ENCODE results near the gene C10orf90.

Gene C10orf90

DNA sequence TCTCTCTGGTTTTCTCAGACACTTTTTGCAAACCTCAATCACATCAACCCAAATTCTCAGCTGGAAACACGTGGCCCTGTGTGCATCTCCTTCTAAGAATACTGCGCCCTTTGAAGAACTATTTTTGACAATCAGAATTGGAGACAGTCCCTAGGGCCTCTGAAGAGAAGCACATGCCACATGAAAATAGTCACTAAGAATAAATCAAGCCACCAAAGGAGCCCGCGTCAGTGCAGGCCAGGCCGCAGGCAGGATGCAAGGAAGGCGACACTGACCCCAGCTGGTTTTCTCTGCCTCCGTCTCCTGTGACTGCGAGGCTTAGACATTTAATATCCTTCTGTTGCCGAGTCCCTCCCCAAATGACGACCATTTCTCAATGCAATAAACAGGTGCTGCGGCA, 194.2 kb downstream of the C10orf90 start:
- Histone ChIP-seq H3K9me3 (ENCODE audit: insufficient read depth, low read depth, low read length) (peaks cover 3% of the 10 kb centered on the region; the same call in 1 of the 2 replicates), H3K9me2 (replicated peaks; ENCODE audit: low read depth, low read length) (no peaks in the 10 kb centered on the region), H3K27me3 (ENCODE audit: insufficient read depth, low read length, poor library complexity, severe bottlenecking) (no peaks in the 10 kb centered on the region), H3K4me3 (ENCODE audit: low read length, poor library complexity, severe bottlenecking) (no peak overlapping the region), H3K79me2 (ENCODE audit: insufficient read depth, low read length) (no peaks in the 10 kb centered on the region), H3F3A (ENCODE audit: low read depth) (no peaks in the 10 kb centered on the region), H3K4me1 (ENCODE audit: insufficient read depth, low read length, poor library complexity, severe bottlenecking) (no peaks in the 10 kb centered on the region), H2AFZ (ENCODE audit: low read length) (no peak overlapping the region), H3K4me2 (ENCODE audit: low read depth, low read length, poor library complexity, severe bottlenecking) (no peak overlapping the region), H3K9ac (ENCODE audit: low read depth, low read length, poor library complexity, severe bottlenecking) (no peak overlapping the region), H4K20me1 (ENCODE audit: insufficient read depth, low read length, poor library complexity, severe bottlenecking) (no peaks in the 10 kb centered on the region), H3K36me3 (ENCODE audit: insufficient read depth, low read length) (no peaks in the 10 kb centered on the region)
- no peak for TF ChIP-seq EZH2phosphoT487 (IDR thresholded peaks at IDR 0.05; ENCODE audit: borderline replicate concordance)
- TF ChIP-seq, protein P1, sequence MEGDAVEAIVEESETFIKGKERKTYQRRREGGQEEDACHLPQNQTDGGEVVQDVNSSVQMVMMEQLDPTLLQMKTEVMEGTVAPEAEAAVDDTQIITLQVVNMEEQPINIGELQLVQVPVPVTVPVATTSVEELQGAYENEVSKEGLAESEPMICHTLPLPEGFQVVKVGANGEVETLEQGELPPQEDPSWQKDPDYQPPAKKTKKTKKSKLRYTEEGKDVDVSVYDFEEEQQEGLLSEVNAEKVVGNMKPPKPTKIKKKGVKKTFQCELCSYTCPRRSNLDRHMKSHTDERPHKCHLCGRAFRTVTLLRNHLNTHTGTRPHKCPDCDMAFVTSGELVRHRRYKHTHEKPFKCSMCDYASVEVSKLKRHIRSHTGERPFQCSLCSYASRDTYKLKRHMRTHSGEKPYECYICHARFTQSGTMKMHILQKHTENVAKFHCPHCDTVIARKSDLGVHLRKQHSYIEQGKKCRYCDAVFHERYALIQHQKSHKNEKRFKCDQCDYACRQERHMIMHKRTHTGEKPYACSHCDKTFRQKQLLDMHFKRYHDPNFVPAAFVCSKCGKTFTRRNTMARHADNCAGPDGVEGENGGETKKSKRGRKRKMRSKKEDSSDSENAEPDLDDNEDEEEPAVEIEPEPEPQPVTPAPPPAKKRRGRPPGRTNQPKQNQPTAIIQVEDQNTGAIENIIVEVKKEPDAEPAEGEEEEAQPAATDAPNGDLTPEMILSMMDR (conservative IDR thresholded peaks at IDR 0.05; ENCODE audit: low read length): no peak

DNA sequence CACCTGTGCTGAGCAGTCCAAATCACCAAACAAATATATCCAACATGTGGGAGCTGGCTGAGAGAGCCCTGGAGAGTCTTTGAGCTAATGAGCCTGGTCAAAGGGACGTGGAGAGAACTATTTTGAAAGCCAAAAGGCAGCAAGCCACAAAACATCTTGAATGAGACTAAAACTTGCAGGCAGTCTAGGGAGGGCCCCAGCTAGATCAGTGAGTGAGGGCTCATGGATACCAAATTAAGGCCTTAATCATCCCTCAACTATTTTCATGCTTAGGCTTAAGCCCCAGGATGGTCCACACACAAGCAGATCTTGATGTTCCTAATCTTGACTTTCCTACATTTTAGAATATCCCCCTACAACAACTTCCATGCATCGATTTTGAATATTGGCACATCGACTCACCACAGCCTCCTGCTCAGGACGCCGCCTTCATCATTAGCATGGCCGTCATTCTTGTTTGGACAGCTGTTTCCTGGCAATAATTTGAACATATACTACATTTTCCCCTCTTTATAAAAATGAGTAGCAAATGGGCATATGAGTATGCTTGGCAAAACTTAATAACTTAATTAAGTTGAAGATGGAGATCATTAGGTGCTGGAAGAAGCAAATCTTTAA, 195.3 kb downstream of the C10orf90 start:
- no peaks in the 10 kb centered on the region for H3K9me2 ChIP-seq (replicated peaks; ENCODE audit: low read depth, low read length)
- no peak overlapping the region for H2AFZ ChIP-seq (ENCODE audit: low read length)
- H4K20me1 ChIP-seq (ENCODE audit: insufficient read depth, low read length, poor library complexity, severe bottlenecking): no peaks in the 10 kb centered on the region
- H3K79me2 ChIP-seq (ENCODE audit: insufficient read depth, low read length): no peaks in the 10 kb centered on the region
- no peaks in the 10 kb centered on the region for H3K27me3 ChIP-seq (ENCODE audit: insufficient read depth, low read length, poor library complexity, severe bottlenecking)
- no peak overlapping the region for H3K4me2 ChIP-seq (ENCODE audit: low read depth, low read length, poor library complexity, severe bottlenecking)
- no peaks in the 10 kb centered on the region for H3F3A ChIP-seq (ENCODE audit: low read depth)
- H3K4me1 ChIP-seq (ENCODE audit: insufficient read depth, low read length, poor library complexity, severe bottlenecking): no peaks in the 10 kb centered on the region
- no peak overlapping the region for H3K4me3 ChIP-seq (ENCODE audit: low read length, poor library complexity, severe bottlenecking)
- no peak overlapping the region for H3K9ac ChIP-seq (ENCODE audit: low read depth, low read length, poor library complexity, severe bottlenecking)
- TF ChIP-seq, protein P1 (conservative IDR thresholded peaks at IDR 0.05; ENCODE audit: low read length): no peak
- TF ChIP-seq EZH2phosphoT487 (IDR thresholded peaks at IDR 0.05; ENCODE audit: borderline replicate concordance): no peak
- H3K9me3 ChIP-seq (ENCODE audit: insufficient read depth, low read depth, low read length): peaks cover 1% of the 10 kb centered on the region; the same call in 1 of the 2 replicates
- no peaks in the 10 kb centered on the region for H3K36me3 ChIP-seq (ENCODE audit: insufficient read depth, low read length)

DNA sequence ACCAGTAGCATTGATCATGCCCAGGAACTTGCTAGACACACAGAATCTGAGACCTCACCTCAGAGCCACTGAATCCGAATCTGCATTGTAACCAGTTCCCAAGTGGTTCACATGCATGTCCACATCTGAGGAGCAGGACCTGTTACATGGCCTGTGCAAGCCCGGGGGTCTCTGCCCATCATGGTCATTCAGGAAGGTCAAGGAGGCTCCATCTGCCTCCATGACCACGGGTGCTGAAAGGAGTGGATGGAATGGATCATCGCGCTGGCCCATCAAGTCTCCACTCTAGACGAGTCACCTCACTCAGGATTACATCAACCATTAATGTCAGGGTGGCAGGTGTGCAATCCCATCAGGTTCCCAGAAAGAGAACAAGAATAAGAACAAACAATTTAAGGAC, 196.5 kb downstream of the C10orf90 start:
- H3K9me3 ChIP-seq (ENCODE audit: insufficient read depth, low read depth, low read length): no peaks in the 10 kb centered on the region; the same call in 1 of the 2 replicates
- no peak overlapping the region for H3K4me2 ChIP-seq (ENCODE audit: low read depth, low read length, poor library complexity, severe bottlenecking)
- H3K4me3 ChIP-seq (ENCODE audit: low read length, poor library complexity, severe bottlenecking): no peak overlapping the region
- no peak overlapping the region for H2AFZ ChIP-seq (ENCODE audit: low read length)
- no peaks in the 10 kb centered on the region for H3K4me1 ChIP-seq (ENCODE audit: insufficient read depth, low read length, poor library complexity, severe bottlenecking)
- H3F3A ChIP-seq (ENCODE audit: low read depth): no peaks in the 10 kb centered on the region
- H3K79me2 ChIP-seq (ENCODE audit: insufficient read depth, low read length): no peaks in the 10 kb centered on the region
- no peaks in the 10 kb centered on the region for H3K9me2 ChIP-seq (replicated peaks; ENCODE audit: low read depth, low read length)
- H3K36me3 ChIP-seq (ENCODE audit: insufficient read depth, low read length): no peaks in the 10 kb centered on the region
- H4K20me1 ChIP-seq (ENCODE audit: insufficient read depth, low read length, poor library complexity, severe bottlenecking): no peaks in the 10 kb centered on the region
- TF ChIP-seq EZH2phosphoT487 (IDR thresholded peaks at IDR 0.05; ENCODE audit: borderline replicate concordance): no peak
- TF ChIP-seq, protein P1 (conservative IDR thresholded peaks at IDR 0.05; ENCODE audit: low read length): no peak
- no peaks in the 10 kb centered on the region for H3K27me3 ChIP-seq (ENCODE audit: insufficient read depth, low read length, poor library complexity, severe bottlenecking)
- H3K9ac ChIP-seq (ENCODE audit: low read depth, low read length, poor library complexity, severe bottlenecking): no peak overlapping the region
